Hematopoietic multipotent progenitor cell treated with erythropoietin and hydrocortisone succinate and interleukin-3 and kit ligand, for 15 days (in vitro differentiated cells): Measurements from ENCODE around the gene ZNF398.

Experiments used
- DNase-seq: peaks from one replicate; pipeline ENCODE4 v3.0.0-alpha.2; 2015; ENCODE audit warnings: low spot score

ZNF398 gene

GRCh38 chr7:149196151-149196704 lies 49.0 kb downstream of the ZNF398 start:
- peak; percentile 12 for DNase-seq

- peak; percentile 11 for DNase-seq
These were observed 49.5 kb downstream of the ZNF398 start for GRCh38 chr7:149196705-149197171.

- DNase-seq: no peak
These were observed 50.4 kb downstream of the ZNF398 start for GRCh38 chr7:149197675-149198074.

GRCh38 chr7:149198161-149198816 lies 51.0 kb downstream of the ZNF398 start:
- no peak for DNase-seq

- no peak for DNase-seq
These were observed 52.2 kb downstream of the ZNF398 start for GRCh38 chr7:149199234-149199995.

- DNase-seq: no peak
These were observed 55.6 kb downstream of the ZNF398 start for GRCh38 chr7:149202831-149203231.

GRCh38 chr7:149205690-149206381 lies 58.6 kb downstream of the ZNF398 start:
- no peak for DNase-seq

- no peak for DNase-seq
These were observed 60.2 kb downstream of the ZNF398 start for GRCh38 chr7:149207324-149208035.

- DNase-seq: peak; percentile 37
These were observed 62.4 kb downstream of the ZNF398 start for GRCh38 chr7:149209518-149210269.

- DNase-seq: no peak
These were observed 63.3 kb downstream of the ZNF398 start for GRCh38 chr7:149210551-149210950.

GRCh38 chr7:149214020-149214720 lies 66.9 kb downstream of the ZNF398 start:
- no peak for DNase-seq

- DNase-seq: no peak
These were observed 69.1 kb downstream of the ZNF398 start for GRCh38 chr7:149216402-149216801.

- DNase-seq: no peak
These were observed 70.3 kb downstream of the ZNF398 start for GRCh38 chr7:149217570-149217969.

GRCh38 chr7:149218469-149219420 lies 71.5 kb downstream of the ZNF398 start:
- DNase-seq: no peak

GRCh38 chr7:149220534-149220933 lies 73.3 kb downstream of the ZNF398 start:
- no peak for DNase-seq

GRCh38 chr7:149223176-149223575 lies 75.9 kb downstream of the ZNF398 start:
- no peak for DNase-seq

GRCh38 chr7:149223761-149224160 lies 76.5 kb downstream of the ZNF398 start:
- no peak for DNase-seq

- DNase-seq: no peak
These were observed 77.1 kb downstream of the ZNF398 start for GRCh38 chr7:149224352-149224751.

- no peak for DNase-seq
These were observed 77.9 kb downstream of the ZNF398 start for GRCh38 chr7:149225106-149225505.
